Measurements from ENCODE around the gene ANO7.

- TF ChIP-seq, protein P1, sequence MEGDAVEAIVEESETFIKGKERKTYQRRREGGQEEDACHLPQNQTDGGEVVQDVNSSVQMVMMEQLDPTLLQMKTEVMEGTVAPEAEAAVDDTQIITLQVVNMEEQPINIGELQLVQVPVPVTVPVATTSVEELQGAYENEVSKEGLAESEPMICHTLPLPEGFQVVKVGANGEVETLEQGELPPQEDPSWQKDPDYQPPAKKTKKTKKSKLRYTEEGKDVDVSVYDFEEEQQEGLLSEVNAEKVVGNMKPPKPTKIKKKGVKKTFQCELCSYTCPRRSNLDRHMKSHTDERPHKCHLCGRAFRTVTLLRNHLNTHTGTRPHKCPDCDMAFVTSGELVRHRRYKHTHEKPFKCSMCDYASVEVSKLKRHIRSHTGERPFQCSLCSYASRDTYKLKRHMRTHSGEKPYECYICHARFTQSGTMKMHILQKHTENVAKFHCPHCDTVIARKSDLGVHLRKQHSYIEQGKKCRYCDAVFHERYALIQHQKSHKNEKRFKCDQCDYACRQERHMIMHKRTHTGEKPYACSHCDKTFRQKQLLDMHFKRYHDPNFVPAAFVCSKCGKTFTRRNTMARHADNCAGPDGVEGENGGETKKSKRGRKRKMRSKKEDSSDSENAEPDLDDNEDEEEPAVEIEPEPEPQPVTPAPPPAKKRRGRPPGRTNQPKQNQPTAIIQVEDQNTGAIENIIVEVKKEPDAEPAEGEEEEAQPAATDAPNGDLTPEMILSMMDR (IDR thresholded peaks at IDR 0.05; ENCODE audit: low read depth, low read length): no peak
- no peak for TF ChIP-seq EZH2phosphoT487 (IDR thresholded peaks at IDR 0.05; ENCODE audit: low read depth)
Observed at GRCh38 chr2:241235859-241236593, 47.5 kb downstream of the ANO7 start.

All from OCI-LY3 (cell line).